ENCODE data around the gene CMBL.

CMBL gene

GRCh38 chr5:10332301-10332700 is 24.6 kb upstream of the CMBL start:
- H3K4me1 ChIP-seq (ENCODE audit: insufficient read depth, poor library complexity, severe bottlenecking): peaks cover 7% of the 10 kb centered on the region
- no peak overlapping the region for H3K27ac ChIP-seq (ENCODE audit: poor library complexity, severe bottlenecking)
- ATAC-seq (ENCODE audit: low read depth): no peak
- H3K4me3 ChIP-seq (ENCODE audit: severe bottlenecking): no peak overlapping the region
- no peaks in the 10 kb centered on the region for H3K36me3 ChIP-seq (ENCODE audit: low read depth)
- no peak for DNase-seq (ENCODE audit: low spot score)
- no peaks in the 10 kb centered on the region for H3K9me3 ChIP-seq (ENCODE audit: severe bottlenecking)
- TF ChIP-seq, protein P1, sequence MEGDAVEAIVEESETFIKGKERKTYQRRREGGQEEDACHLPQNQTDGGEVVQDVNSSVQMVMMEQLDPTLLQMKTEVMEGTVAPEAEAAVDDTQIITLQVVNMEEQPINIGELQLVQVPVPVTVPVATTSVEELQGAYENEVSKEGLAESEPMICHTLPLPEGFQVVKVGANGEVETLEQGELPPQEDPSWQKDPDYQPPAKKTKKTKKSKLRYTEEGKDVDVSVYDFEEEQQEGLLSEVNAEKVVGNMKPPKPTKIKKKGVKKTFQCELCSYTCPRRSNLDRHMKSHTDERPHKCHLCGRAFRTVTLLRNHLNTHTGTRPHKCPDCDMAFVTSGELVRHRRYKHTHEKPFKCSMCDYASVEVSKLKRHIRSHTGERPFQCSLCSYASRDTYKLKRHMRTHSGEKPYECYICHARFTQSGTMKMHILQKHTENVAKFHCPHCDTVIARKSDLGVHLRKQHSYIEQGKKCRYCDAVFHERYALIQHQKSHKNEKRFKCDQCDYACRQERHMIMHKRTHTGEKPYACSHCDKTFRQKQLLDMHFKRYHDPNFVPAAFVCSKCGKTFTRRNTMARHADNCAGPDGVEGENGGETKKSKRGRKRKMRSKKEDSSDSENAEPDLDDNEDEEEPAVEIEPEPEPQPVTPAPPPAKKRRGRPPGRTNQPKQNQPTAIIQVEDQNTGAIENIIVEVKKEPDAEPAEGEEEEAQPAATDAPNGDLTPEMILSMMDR (IDR thresholded peaks at IDR 0.05; ENCODE audit: poor library complexity, severe bottlenecking): no peak
- H3K27me3 ChIP-seq (ENCODE audit: insufficient read depth, poor library complexity, severe bottlenecking): no peaks in the 10 kb centered on the region

DNA sequence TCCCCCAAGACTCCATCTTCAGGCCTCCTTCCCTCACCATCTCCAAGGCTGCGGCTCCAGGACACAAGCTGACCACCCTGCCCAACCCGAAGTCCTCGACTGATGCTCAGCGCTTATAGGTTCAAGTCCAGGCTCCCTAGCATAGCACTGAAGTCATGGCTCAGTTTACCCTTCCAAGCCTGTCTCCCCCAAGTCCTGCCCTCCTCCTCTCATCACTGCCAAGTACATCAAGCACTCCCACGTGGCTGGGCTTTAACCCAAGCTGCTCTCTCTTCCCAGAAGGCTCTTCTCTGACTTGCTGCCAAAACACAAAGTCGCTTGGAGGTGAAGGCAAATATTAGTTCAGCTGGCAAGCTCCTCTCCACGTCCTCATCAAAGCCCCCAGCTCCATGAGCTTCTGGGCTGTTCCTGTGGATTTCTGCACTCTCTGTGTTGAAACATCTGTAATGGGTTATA is 23.7 kb upstream of the CMBL start:
- TF ChIP-seq, protein P1 (IDR thresholded peaks at IDR 0.05; ENCODE audit: poor library complexity, severe bottlenecking): no peak
- Histone ChIP-seq H3K4me3 (ENCODE audit: severe bottlenecking) (no peak overlapping the region), H3K4me1 (ENCODE audit: insufficient read depth, poor library complexity, severe bottlenecking) (peaks cover 7% of the 10 kb centered on the region), H3K27ac (ENCODE audit: poor library complexity, severe bottlenecking) (no peak overlapping the region), H3K27me3 (ENCODE audit: insufficient read depth, poor library complexity, severe bottlenecking) (no peaks in the 10 kb centered on the region), H3K9me3 (ENCODE audit: severe bottlenecking) (no peaks in the 10 kb centered on the region), H3K36me3 (ENCODE audit: low read depth) (no peaks in the 10 kb centered on the region)
- DNase-seq (ENCODE audit: low spot score) (no peak), ATAC-seq (ENCODE audit: low read depth) (no peak)

DNA sequence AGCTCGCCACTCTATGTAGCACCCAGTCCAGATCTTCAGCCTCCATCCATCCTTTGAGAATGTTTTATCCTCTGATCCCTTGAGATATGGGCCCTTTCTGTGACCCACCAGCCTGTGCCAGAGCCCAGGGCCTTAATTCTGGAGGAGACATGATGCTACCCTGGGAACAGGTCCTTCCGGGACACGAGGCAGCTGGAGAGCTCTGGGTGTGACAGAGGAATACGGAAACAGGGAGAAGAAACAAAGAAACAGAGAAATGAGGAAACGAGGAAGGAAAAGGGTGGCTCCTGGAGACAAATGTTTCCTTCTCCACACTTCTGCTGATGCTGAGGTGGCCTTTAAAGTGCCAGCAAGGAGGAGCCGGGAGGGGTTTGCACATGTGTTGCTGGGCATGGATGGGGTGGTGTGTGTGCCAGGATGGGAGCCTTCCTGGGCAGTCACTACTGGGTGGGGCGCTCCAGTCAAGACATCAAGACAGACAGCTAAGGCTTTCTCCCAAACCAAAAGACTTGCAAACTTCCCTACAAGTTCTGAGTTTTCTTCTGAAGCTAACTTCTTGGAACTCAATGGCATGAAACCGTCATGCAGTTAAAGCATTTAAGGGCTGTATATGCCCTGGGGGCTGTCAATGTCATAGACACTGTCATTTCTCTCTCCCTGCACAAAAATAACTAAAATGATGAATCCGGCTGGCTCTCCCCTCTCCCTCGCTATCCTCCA is 23.0 kb upstream of the CMBL start:
- Histone ChIP-seq H3K27me3 (ENCODE audit: insufficient read depth, poor library complexity, severe bottlenecking) (no peaks in the 10 kb centered on the region), H3K36me3 (ENCODE audit: low read depth) (no peaks in the 10 kb centered on the region), H3K27ac (ENCODE audit: poor library complexity, severe bottlenecking) (no peak overlapping the region), H3K4me1 (ENCODE audit: insufficient read depth, poor library complexity, severe bottlenecking) (peaks cover 7% of the 10 kb centered on the region), H3K9me3 (ENCODE audit: severe bottlenecking) (no peaks in the 10 kb centered on the region), H3K4me3 (ENCODE audit: severe bottlenecking) (no peak overlapping the region)
- TF ChIP-seq, protein P1 (IDR thresholded peaks at IDR 0.05; ENCODE audit: poor library complexity, severe bottlenecking): no peak
- ATAC-seq (ENCODE audit: low read depth): no peak
- no peak for DNase-seq (ENCODE audit: low spot score)

- Histone ChIP-seq H3K27ac (ENCODE audit: poor library complexity, severe bottlenecking) (no peak overlapping the region), H3K27me3 (ENCODE audit: insufficient read depth, poor library complexity, severe bottlenecking) (no peaks in the 10 kb centered on the region), H3K36me3 (ENCODE audit: low read depth) (no peaks in the 10 kb centered on the region), H3K4me3 (ENCODE audit: severe bottlenecking) (no peak overlapping the region), H3K4me1 (ENCODE audit: insufficient read depth, poor library complexity, severe bottlenecking) (peaks cover 7% of the 10 kb centered on the region), H3K9me3 (ENCODE audit: severe bottlenecking) (no peaks in the 10 kb centered on the region)
- no peak for DNase-seq (ENCODE audit: low spot score)
- TF ChIP-seq, protein P1 (IDR thresholded peaks at IDR 0.05; ENCODE audit: poor library complexity, severe bottlenecking): no peak
- no peak for ATAC-seq (ENCODE audit: low read depth)
Measured at GRCh38 chr5:10329820-10330481, 22.2 kb upstream of the CMBL start.

DNA sequence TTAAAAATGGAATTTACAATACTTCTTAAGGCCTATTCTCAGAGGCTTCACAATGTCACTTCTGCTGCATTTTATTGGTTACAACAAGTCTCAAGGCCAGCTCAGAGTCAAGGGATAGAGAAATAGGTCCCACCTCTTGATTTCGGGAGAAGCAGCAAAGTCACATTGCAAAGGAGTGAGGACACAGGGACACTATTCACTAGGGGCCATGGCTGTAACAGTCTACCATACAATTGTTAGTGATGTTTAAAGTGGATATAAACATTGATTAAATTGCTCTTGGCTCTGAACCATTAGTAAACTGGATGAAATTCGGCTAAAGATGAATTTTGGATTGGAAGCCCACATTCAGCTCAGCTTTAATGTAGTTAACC is 21.7 kb upstream of the CMBL start:
- TF ChIP-seq, protein P1 (IDR thresholded peaks at IDR 0.05; ENCODE audit: poor library complexity, severe bottlenecking): no peak
- Histone ChIP-seq H3K27me3 (ENCODE audit: insufficient read depth, poor library complexity, severe bottlenecking) (no peaks in the 10 kb centered on the region), H3K4me3 (ENCODE audit: severe bottlenecking) (no peak overlapping the region), H3K9me3 (ENCODE audit: severe bottlenecking) (no peaks in the 10 kb centered on the region), H3K4me1 (ENCODE audit: insufficient read depth, poor library complexity, severe bottlenecking) (peaks cover 7% of the 10 kb centered on the region), H3K36me3 (ENCODE audit: low read depth) (no peaks in the 10 kb centered on the region), H3K27ac (ENCODE audit: poor library complexity, severe bottlenecking) (no peak overlapping the region)
- DNase-seq (ENCODE audit: low spot score): no peak
- no peak for ATAC-seq (ENCODE audit: low read depth)
